HEK293T (cell line): ENCODE data around the gene MAT1A.

Experiments used
- BHLHE40 ChIP-seq: fragments of 450-650 bp; IDR thresholded peaks from 2 replicates; pipeline ENCODE4 v1.6.1; 2016; ENCODE audit warnings: mild to moderate bottlenecking, moderate library complexity, borderline replicate concordance
- ELF4 ChIP-seq: fragments of 450-650 bp; IDR thresholded peaks from 2 replicates; pipeline ENCODE4 v1.6.1; 2017; ENCODE audit warnings: antibody characterized with exemption
- FOXA1 ChIP-seq: fragments of 450-650 bp; IDR thresholded peaks from 2 replicates; pipeline ENCODE4 v1.6.1; 2016; ENCODE audit warnings: mild to moderate bottlenecking
- PKNOX1 ChIP-seq: fragments of 450-650 bp; IDR thresholded peaks from 2 replicates; pipeline ENCODE4 v1.6.1; 2016
- SP1 ChIP-seq: fragments of 450-650 bp; IDR thresholded peaks from 2 replicates; pipeline ENCODE4 v1.6.1; 2017
- TARDBP ChIP-seq: fragments of 450-650 bp; IDR thresholded peaks from 2 replicates; pipeline ENCODE4 v1.6.1; 2016

GRCh38 chr10:80281292-80281691 lies 8.2 kb downstream of the MAT1A start:
- TF ChIP-seq BHLHE40 (no peak), ELF4 (no peak), FOXA1 (no peak), PKNOX1 (no peak), TARDBP (no peak), SP1 (no peak)
